ENCODE measurements around the gene GOLGA6A. TPM values are rescaled to one million over a fixed set of nuclear protein-coding genes. Genes with fewer than 3 reads are reported as not detected.

Gene GOLGA6A
- total and polyA plus RNA-seq, 2 of the 8 experiments (the other 6 are each of a cell fraction or from before 2014, with no cell fraction given), result 0.80 to 1.0 TPM

DNA sequence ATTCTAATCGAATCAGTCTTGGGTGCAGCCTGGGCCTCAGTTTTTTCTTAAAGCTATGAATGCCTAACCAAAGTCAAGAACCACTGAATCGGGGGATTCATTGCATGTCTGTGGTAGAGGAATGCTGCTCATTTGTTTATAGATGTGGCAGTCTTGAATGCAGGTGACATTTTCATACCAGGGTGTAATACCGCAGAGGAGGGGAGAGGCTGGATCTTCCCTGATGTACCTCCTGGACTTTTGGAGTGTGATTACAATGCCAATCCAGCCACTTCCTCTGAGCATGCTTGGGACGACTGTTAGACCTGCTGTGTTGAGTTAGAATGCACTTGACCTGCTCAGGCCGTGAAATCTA, 42.7 kb downstream of the GOLGA6A start:
- Histone ChIP-seq H3K79me1 (ENCODE audit: low read depth, low read length) (no peaks in the 10 kb centered on the region), H3K9ac (replicated peaks in 1 of 4; ENCODE audit: extremely low read depth in 1 of 4, low read depth in 3 of 4, low read length in 3 of 4) (no peak overlapping the region), H2AFZ (ENCODE audit: low read length) (no peak overlapping the region), H2BK15ac (ENCODE audit: low read length) (no peak overlapping the region), H3K27me3 (replicated peaks in 1 of 4; ENCODE audit: control insufficient read depth in 3 of 4, extremely low read depth in 1 of 4, insufficient read depth in 3 of 4, low read length in 3 of 4) (no peaks in the 10 kb centered on the region), H3K36me3 (ENCODE audit: control insufficient read depth in 2 of 4, insufficient read depth in 4 of 4, low read length in 3 of 4) (peaks cover 0 to 4% (median 0%) of the 10 kb centered on the region in 4 experiments; a peak in 3 of 8 replicates), H4K91ac (replicated peaks; ENCODE audit: insufficient read length, low read length) (no peak overlapping the region), H3K18ac (ENCODE audit: extremely low read depth, low read length) (no peak overlapping the region), H2BK120ac (replicated peaks; ENCODE audit: low read depth, low read length) (no peak overlapping the region), H3K23ac (ENCODE audit: insufficient read length) (no peak overlapping the region), H4K20me1 (replicated peaks in 1 of 2; ENCODE audit: control insufficient read depth in 1 of 2, insufficient read depth in 2 of 2, low read length in 2 of 2) (no peaks in the 10 kb centered on the region), H2BK20ac (ENCODE audit: low read length) (no peak overlapping the region), H3K9me3 (ENCODE audit: insufficient read depth in 2 of 2, low read depth in 1 of 2, low read length in 1 of 2) (no peaks in the 10 kb centered on the region), H3K27ac (ENCODE audit: low read depth, low read length) (no peak overlapping the region), H4K5ac (ENCODE audit: insufficient read length, low read depth, low read length) (no peak overlapping the region), H3K4me3 (ENCODE audit: extremely low read depth in 1 of 4, insufficient read depth in 2 of 4, low read depth in 3 of 4, low read length in 4 of 4) (no peak overlapping the region), H2AK5ac (ENCODE audit: low read depth, low read length) (no peak overlapping the region), H2BK5ac (ENCODE audit: low read depth, low read length) (no peak overlapping the region), H3K4ac (replicated peaks; ENCODE audit: insufficient read length, low read depth, low read length) (no peak overlapping the region), H3K4me2 (ENCODE audit: insufficient read depth in 1 of 2, low read depth in 2 of 2, low read length in 2 of 2) (no peak overlapping the region), H2BK12ac (ENCODE audit: low read depth, low read length) (no peak overlapping the region), H3K23me2 (ENCODE audit: low read depth, low read length) (no peaks in the 10 kb centered on the region), H3K56ac (replicated peaks; ENCODE audit: insufficient read length, low read depth, low read length) (no peak overlapping the region), H4K8ac (ENCODE audit: extremely low read depth, insufficient read depth, low read length) (no peak overlapping the region), H3K79me2 (ENCODE audit: control insufficient read depth in 1 of 2, insufficient read depth in 2 of 2, low read length in 2 of 2) (no peaks in the 10 kb centered on the region), H3K14ac (ENCODE audit: insufficient read length) (no peak overlapping the region), H3K4me1 (replicated peaks in 1 of 4; ENCODE audit: control insufficient read depth in 3 of 4, insufficient read depth in 4 of 4, low read length in 3 of 4) (peaks cover 0 to 7% (median 6%) of the 10 kb centered on the region in 4 experiments; a peak in 4 of 7 replicates)
- 80% methylated on average over 5 of the region's 5 CpGs; no CpG with 5 or more reads in 1 of the 2 experiments for WGBS, 2 experiments (ENCODE audit: extremely low coverage in 1 of 2, insufficient coverage in 1 of 2, insufficient read length in 1 of 2, insufficient replicate concordance in 2 of 2, low coverage in 1 of 2, low lambda C conversion rate in 2 of 2, missing lambda C conversion rate in 1 of 2)
- no peak for TF ChIP-seq JUND (IDR thresholded peaks at IDR 0.05; ENCODE audit: low read length)
- no peak for TF ChIP-seq JUN (IDR thresholded peaks at IDR 0.05; ENCODE audit: low read depth, low read length)
- TF ChIP-seq SUZ12 (IDR thresholded peaks at IDR 0.05; ENCODE audit: low read length), result no peak
- no peak for TF ChIP-seq CHD2 (IDR thresholded peaks at IDR 0.05; ENCODE audit: low read length)
- no peak for TF ChIP-seq SIN3A (conservative IDR thresholded peaks at IDR 0.05 in 1 of 2, IDR thresholded peaks at IDR 0.05 in 1 of 2; ENCODE audit: low read depth in 1 of 2, low read length in 2 of 2)
- no peak for TF ChIP-seq NANOG (IDR thresholded peaks at IDR 0.05; ENCODE audit: insufficient read depth, low read depth, low read length, poor library complexity, severe bottlenecking)
- no peak for TF ChIP-seq RAD21 (IDR thresholded peaks at IDR 0.05 in 1 of 2, conservative IDR thresholded peaks at IDR 0.05 in 1 of 2; ENCODE audit: low read depth in 2 of 2, low read length in 2 of 2)
- TF ChIP-seq, protein P1, sequence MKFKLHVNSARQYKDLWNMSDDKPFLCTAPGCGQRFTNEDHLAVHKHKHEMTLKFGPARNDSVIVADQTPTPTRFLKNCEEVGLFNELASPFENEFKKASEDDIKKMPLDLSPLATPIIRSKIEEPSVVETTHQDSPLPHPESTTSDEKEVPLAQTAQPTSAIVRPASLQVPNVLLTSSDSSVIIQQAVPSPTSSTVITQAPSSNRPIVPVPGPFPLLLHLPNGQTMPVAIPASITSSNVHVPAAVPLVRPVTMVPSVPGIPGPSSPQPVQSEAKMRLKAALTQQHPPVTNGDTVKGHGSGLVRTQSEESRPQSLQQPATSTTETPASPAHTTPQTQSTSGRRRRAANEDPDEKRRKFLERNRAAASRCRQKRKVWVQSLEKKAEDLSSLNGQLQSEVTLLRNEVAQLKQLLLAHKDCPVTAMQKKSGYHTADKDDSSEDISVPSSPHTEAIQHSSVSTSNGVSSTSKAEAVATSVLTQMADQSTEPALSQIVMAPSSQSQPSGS (IDR thresholded peaks at IDR 0.05; ENCODE audit: low read length), result no peak
- TF ChIP-seq, protein P2, sequence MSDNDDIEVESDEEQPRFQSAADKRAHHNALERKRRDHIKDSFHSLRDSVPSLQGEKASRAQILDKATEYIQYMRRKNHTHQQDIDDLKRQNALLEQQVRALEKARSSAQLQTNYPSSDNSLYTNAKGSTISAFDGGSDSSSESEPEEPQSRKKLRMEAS (IDR thresholded peaks at IDR 0.05), result no peak
- TF ChIP-seq PHF8 (conservative IDR thresholded peaks at IDR 0.05; ENCODE audit: low read depth, low read length), result no peak
- TF ChIP-seq SIRT6 (IDR thresholded peaks at IDR 0.05; ENCODE audit: low read length), result no peak
- TF ChIP-seq CREB1 (IDR thresholded peaks at IDR 0.05), result no peak
- TF ChIP-seq CEBPB (IDR thresholded peaks at IDR 0.05; ENCODE audit: low read depth, low read length), result no peak
- POLR2A ChIA-PET (ENCODE audit: partially characterized antibody), result no interaction called here
- FAIRE-seq, result no peak
- CTCF ChIA-PET (ENCODE audit: partially characterized antibody), result interaction anchor here (0.6 to 13.0 kb wide), 9 partner anchors 7 to 282 kb away, joined by 3 to 174 read pairs (median 4); partner anchors contain the start of gene PML
- DNase-seq (ENCODE audit: low read depth in 1 of 2, low spot score in 2 of 2), result no peak

Data from H1 (cell line).